Renal pelvis (tissue), 4 donors: ENCODE data around the gene WIPF2. TPM values are rescaled to one million over a fixed set of nuclear protein-coding genes. Genes with fewer than 3 reads are reported as not detected.
A peak's percentile ranks its signal among the peaks of the same experiment; 100 is the strongest.

Experiments used
- DNase-seq: peaks from one replicate; pipeline ENCODE4 v3.0.0-alpha.2; 2013
- polyA plus RNA-seq, 3 donors: library from polyadenylated mRNA; unstranded; fragments of 120-200 nt; gene quantifications; one replicate each; pipeline ENCODE4 v1.2.1, GENCODE V29; 2013; ENCODE audit not compliant: insufficient read length in 3 of 3

Gene WIPF2
- polyA plus RNA-seq, 3 donors = 25.9 to 35.6 (median 34.1) TPM

GRCh38 chr17:40243761-40244160 is 24.7 kb downstream of the WIPF2 start:
- DNase-seq = no peak

GRCh38 chr17:40244255-40244654 is 25.2 kb downstream of the WIPF2 start:
- DNase-seq = no peak

GRCh38 chr17:40247926-40248495 is 28.9 kb downstream of the WIPF2 start:
- DNase-seq = no peak

- no peak for DNase-seq
Observed at GRCh38 chr17:40248507-40248906, 29.4 kb downstream of the WIPF2 start.

GRCh38 chr17:40251576-40251975 is 32.5 kb downstream of the WIPF2 start:
- no peak for DNase-seq

GRCh38 chr17:40253565-40253964 is 34.5 kb downstream of the WIPF2 start:
- DNase-seq = no peak

- no peak for DNase-seq
Observed at GRCh38 chr17:40259505-40259904, 40.4 kb downstream of the WIPF2 start.

GRCh38 chr17:40260528-40260927 is 41.4 kb downstream of the WIPF2 start:
- no peak for DNase-seq

- DNase-seq = no peak
Observed at GRCh38 chr17:40264458-40265185, 45.5 kb downstream of the WIPF2 start.

GRCh38 chr17:40265337-40265736 is 46.2 kb downstream of the WIPF2 start:
- DNase-seq = no peak

GRCh38 chr17:40266882-40267281 is 47.8 kb downstream of the WIPF2 start:
- no peak for DNase-seq

GRCh38 chr17:40268141-40268712 is 49.1 kb downstream of the WIPF2 start:
- DNase-seq = no peak

- no peak for DNase-seq
Observed at GRCh38 chr17:40278414-40278813, 59.3 kb downstream of the WIPF2 start.

GRCh38 chr17:40279402-40279801 is 60.3 kb downstream of the WIPF2 start:
- DNase-seq = no peak

GRCh38 chr17:40281663-40282062 is 62.6 kb downstream of the WIPF2 start:
- DNase-seq = no peak

- DNase-seq = no peak
Observed at GRCh38 chr17:40283662-40284061, 64.6 kb downstream of the WIPF2 start.

GRCh38 chr17:40284085-40284713 is 65.1 kb downstream of the WIPF2 start:
- no peak for DNase-seq

- no peak for DNase-seq
Observed at GRCh38 chr17:40286473-40286872, 67.4 kb downstream of the WIPF2 start.

GRCh38 chr17:40287159-40287493 is 68.0 kb downstream of the WIPF2 start:
- no peak for DNase-seq

- peak; percentile 100 for DNase-seq
Observed at GRCh38 chr17:40287494-40288369, 68.6 kb downstream of the WIPF2 start, which contains the start of gene CDC6. Gene CDC6 (plus strand): TSS chr17:40287879. CDS start chr17:40289421, 1,542 bp downstream.

- no peak for DNase-seq
Observed at GRCh38 chr17:40290629-40291280, 71.7 kb downstream of the WIPF2 start.
